ENCODE results near the gene TPM3.
"Not testable (repeated sequence)": the region's sequence is repeated elsewhere in the genome, so short reads cannot be mapped to it uniquely, and the experiment has no call there.

Gene TPM3

GRCh38 chr1:154191990-154192461, at the start of gene TPM3:
TSS of gene TPM3 (minus strand) at chr1:154192100. CDS start at chr1:154192018, 82 bp downstream.
- DNase-seq = no peak

GRCh38 chr1:154240294-154240833, 48.5 kb upstream of the TPM3 start:
- no peak for DNase-seq

- no peak for DNase-seq
These were observed 47.6 kb upstream of the TPM3 start for GRCh38 chr1:154239491-154239890.

GRCh38 chr1:154237880-154238506, 46.1 kb upstream of the TPM3 start:
- no peak for DNase-seq

GRCh38 chr1:154237435-154237834, 45.5 kb upstream of the TPM3 start:
- DNase-seq = no peak

GRCh38 chr1:154236855-154237254, 45.0 kb upstream of the TPM3 start:
- DNase-seq = no peak

GRCh38 chr1:154233127-154233526, 41.2 kb upstream of the TPM3 start:
- DNase-seq = not testable (repeated sequence)

- DNase-seq = not testable (repeated sequence)
These were observed 39.2 kb upstream of the TPM3 start for GRCh38 chr1:154231112-154231511.

GRCh38 chr1:154225370-154225769, 33.5 kb upstream of the TPM3 start:
- no peak for DNase-seq

GRCh38 chr1:154223621-154224020, 31.7 kb upstream of the TPM3 start:
- no peak for DNase-seq

- no peak for DNase-seq
These were observed 31.0 kb upstream of the TPM3 start for GRCh38 chr1:154222918-154223317.

GRCh38 chr1:154222518-154222917, 30.6 kb upstream of the TPM3 start:
- DNase-seq = no peak

- peak; percentile 71 to 76 for DNase-seq
These were observed 29.5 kb upstream of the TPM3 start for GRCh38 chr1:154221278-154222001.

- no peak for DNase-seq
These were observed 29.0 kb upstream of the TPM3 start for GRCh38 chr1:154220970-154221277.

- peak; percentile 98 to 99 for DNase-seq
These were observed 28.4 kb upstream of the TPM3 start, which contains the start of gene UBAP2L for GRCh38 chr1:154220071-154220969. TSS of gene UBAP2L (plus strand) at chr1:154220955. CDS start at chr1:154225124, 4,169 bp downstream.

- no peak for DNase-seq
These were observed 27.6 kb upstream of the TPM3 start for GRCh38 chr1:154219541-154219940.

GRCh38 chr1:154218545-154218944, 26.6 kb upstream of the TPM3 start:
- DNase-seq = no peak

GRCh38 chr1:154213274-154213673, 21.4 kb upstream of the TPM3 start:
- DNase-seq = no peak

GRCh38 chr1:154212083-154212482, 20.2 kb upstream of the TPM3 start:
- no peak for DNase-seq

GRCh38 chr1:154208677-154209388, 16.9 kb upstream of the TPM3 start:
- DNase-seq = no peak

GRCh38 chr1:154207262-154207661, 15.4 kb upstream of the TPM3 start:
- DNase-seq = no peak

- DNase-seq = no peak
These were observed 14.3 kb upstream of the TPM3 start, which contains the start of gene CFAP141 for GRCh38 chr1:154206196-154206595. TSS of gene CFAP141 (minus strand) at chr1:154206333. CDS start at chr1:154206307, 26 bp downstream.
